Activated CD4-positive, alpha-beta T cell treated with anti-CD3 and anti-CD28 coated beads, Interleukin-2, amount 50 U/mL, for 24 hours (primary cell): ENCODE data around the gene DDO.
"Not testable (repeated sequence)": the region's sequence is repeated elsewhere in the genome, so short reads cannot be mapped to it uniquely, and the experiment has no call there.

Source experiments
- DNase-seq, 2 donors: peaks; one replicate each; pipeline ENCODE4 v3.0.0-alpha.2; 2020; ENCODE audit warnings: low read depth in 1 of 2, low spot score in 1 of 2

DDO gene

GRCh38 chr6:110415086-110415916 lies at the start of gene DDO:
Gene DDO, minus strand, starts transcription at chr6:110415575. Its CDS starts 2,113 bp downstream, at chr6:110413462.
- no peak for DNase-seq

DNA sequence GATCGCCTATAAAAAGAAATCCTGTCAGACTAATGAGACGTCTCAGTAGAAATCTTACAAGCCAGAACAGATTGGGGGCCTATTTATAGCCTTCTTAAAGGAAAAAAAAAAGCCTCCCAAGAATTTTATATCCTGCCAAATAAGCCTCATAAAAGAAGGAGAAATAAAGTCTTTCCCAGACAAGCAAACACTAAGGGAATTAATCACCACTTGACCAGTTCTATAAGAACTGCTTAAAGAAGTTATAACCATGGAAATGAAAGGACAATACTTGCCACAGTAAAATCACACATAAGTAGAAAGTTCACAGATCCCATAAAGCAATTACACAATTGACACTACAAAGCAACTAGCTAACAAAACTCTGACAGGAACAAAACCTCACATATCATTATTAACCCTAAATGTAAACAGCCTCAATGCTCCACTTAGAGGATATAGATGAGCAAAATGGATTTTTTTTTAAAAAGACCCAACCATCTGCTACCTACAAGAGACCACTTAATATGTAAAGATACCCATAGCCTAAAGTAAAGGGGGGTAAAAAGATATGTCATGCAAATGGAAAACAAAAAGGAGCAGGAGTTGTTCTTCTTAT lies 47.6 kb upstream of the DDO start:
- DNase-seq: no peak

GRCh38 chr6:110461376-110461775 lies 46.0 kb upstream of the DDO start:
- no peak for DNase-seq

- no peak for DNase-seq
Observed at GRCh38 chr6:110459137-110459536, 43.8 kb upstream of the DDO start.

- no peak for DNase-seq
Observed at GRCh38 chr6:110458476-110458875, 43.1 kb upstream of the DDO start.

GRCh38 chr6:110457567-110458175 lies 42.3 kb upstream of the DDO start:
- DNase-seq: not testable (repeated sequence)

GRCh38 chr6:110456694-110457093 lies 41.3 kb upstream of the DDO start:
- DNase-seq: no peak

- no peak for DNase-seq
Observed at GRCh38 chr6:110449541-110449895, 34.1 kb upstream of the DDO start.

- no peak for DNase-seq
Observed at GRCh38 chr6:110448846-110449540, 33.6 kb upstream of the DDO start.

GRCh38 chr6:110447761-110448160 lies 32.4 kb upstream of the DDO start:
- DNase-seq: no peak

DNA sequence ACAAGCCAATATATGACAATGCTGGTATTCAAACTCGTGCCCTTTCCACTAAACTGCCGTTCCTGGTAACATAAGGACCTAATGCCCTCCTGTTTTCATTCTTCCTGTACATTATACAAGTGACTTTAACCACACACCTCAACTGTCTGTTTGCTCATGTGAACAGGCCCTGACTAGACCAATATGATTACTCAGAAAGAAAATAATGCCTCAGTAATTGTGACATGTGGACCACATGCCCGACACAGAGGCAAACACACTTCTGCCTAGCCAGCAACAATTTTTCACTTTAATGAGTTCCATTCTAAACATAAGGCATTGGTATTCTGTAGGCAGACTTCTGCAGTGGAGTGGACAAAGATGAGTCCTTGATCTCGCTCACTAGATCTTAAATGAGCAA lies 31.0 kb upstream of the DDO start:
- DNase-seq: no peak

GRCh38 chr6:110440026-110440425 lies 24.7 kb upstream of the DDO start:
- no peak for DNase-seq

- DNase-seq: no peak
Observed at GRCh38 chr6:110439356-110439755, 24.0 kb upstream of the DDO start.

- DNase-seq: no peak
Observed at GRCh38 chr6:110434961-110435602, 19.7 kb upstream of the DDO start.

GRCh38 chr6:110432285-110432900 lies 17.0 kb upstream of the DDO start:
- no peak for DNase-seq

DNA sequence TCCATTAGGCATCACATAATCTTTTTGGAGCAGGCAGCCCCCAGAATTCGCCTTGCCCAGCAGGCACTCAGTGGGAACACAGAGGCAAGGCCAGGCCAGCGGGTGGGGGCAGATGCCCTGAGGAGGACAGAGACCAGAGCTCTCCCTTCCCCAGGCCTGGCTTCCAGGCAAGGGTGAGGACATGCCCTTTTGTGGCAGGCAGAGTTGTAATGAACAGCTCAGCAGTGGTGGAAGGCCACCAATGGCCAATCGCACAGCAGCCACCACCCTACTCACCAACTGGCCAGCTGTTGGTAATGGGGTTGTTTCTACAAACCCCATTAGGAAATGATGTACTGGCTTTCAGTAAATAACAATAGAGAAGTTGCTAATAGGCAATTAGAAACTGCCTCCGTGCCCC lies 15.4 kb upstream of the DDO start:
- no peak for DNase-seq

DNA sequence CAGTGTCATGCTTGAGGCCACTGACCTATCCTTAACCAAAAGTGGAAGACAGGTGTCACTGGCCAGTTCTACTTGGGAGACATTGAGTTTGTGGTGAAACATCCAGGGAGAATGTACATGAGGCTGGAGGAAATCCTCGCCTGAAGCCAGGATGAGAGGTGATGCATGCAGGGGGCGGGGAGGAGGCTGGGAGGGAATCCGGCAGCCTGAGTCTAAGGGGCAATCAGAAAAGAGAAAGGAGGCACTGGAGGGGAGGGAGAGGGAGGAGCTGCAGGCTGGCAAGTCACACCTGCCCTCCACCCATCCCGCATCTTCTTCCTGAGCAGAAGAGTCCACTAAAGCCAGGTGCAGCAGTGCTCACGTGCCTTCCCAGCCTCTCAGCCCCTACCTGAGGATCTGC lies 14.9 kb upstream of the DDO start:
- no peak for DNase-seq

DNA sequence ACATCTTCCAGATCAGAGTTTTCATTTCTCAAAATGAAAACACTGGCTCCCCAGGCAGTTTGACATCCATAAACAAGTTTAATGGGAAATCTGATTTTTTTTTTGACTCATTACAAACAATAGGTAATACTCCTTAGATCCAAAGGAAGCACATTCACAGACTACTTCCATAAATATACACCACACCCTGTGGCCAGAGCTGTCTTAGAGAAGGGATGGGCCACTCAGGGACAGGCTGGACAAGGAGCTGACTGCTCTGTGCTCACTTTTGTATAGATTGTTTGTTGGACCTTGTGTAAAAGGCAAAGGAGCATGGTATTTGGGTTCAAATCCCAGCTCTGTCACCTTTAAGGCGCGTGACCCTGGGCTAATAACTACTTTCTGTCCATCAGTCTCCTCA lies 12.8 kb upstream of the DDO start:
- no peak for DNase-seq

GRCh38 chr6:110425816-110426215 lies 10.4 kb upstream of the DDO start:
- DNase-seq: no peak

- no peak for DNase-seq
Observed at GRCh38 chr6:110422444-110422822, 7.1 kb upstream of the DDO start.
